Measurements from ENCODE around the gene WRNIP1.

- no peak for TF ChIP-seq CTCF (conservative IDR thresholded peaks at IDR 0.05)
- no peak for TF ChIP-seq ZFX (IDR thresholded peaks at IDR 0.05)
Observed at GRCh38 chr6:2777249-2777648, 12.1 kb downstream of the WRNIP1 start.

Measured in C4-2B (cell line).